Measurements from ENCODE around the gene RALGAPA1.
"Not testable (repeated sequence)": the region's sequence is repeated elsewhere in the genome, so short reads cannot be mapped to it uniquely, and the experiment has no call there.

Gene RALGAPA1

GRCh38 chr14:35626947-35627346 is 182.1 kb downstream of the RALGAPA1 start:
- DNase-seq (ENCODE audit: low spot score) = not testable (repeated sequence)

GRCh38 chr14:35621996-35622395 is 187.1 kb downstream of the RALGAPA1 start:
- DNase-seq (ENCODE audit: low spot score) = not testable (repeated sequence)

GRCh38 chr14:35619998-35620397 is 189.1 kb downstream of the RALGAPA1 start:
- DNase-seq (ENCODE audit: low spot score) = not testable (repeated sequence)

- DNase-seq (ENCODE audit: low spot score) = not testable (repeated sequence)
Measured at GRCh38 chr14:35619461-35619860, 189.6 kb downstream of the RALGAPA1 start.

GRCh38 chr14:35617500-35617899 is 191.6 kb downstream of the RALGAPA1 start:
- no peak for DNase-seq (ENCODE audit: low spot score)

GRCh38 chr14:35607380-35607779 is 201.7 kb downstream of the RALGAPA1 start:
- no peak for DNase-seq (ENCODE audit: low spot score)

- no peak for DNase-seq (ENCODE audit: low spot score)
Measured at GRCh38 chr14:35600253-35600652, 208.8 kb downstream of the RALGAPA1 start.

- no peak for DNase-seq (ENCODE audit: low spot score)
Measured at GRCh38 chr14:35594616-35595015, 214.5 kb downstream of the RALGAPA1 start.

GRCh38 chr14:35587373-35587772 is 221.7 kb downstream of the RALGAPA1 start:
- DNase-seq (ENCODE audit: low spot score) = not testable (repeated sequence)

GRCh38 chr14:35578639-35579038 is 230.5 kb downstream of the RALGAPA1 start:
- no peak for DNase-seq (ENCODE audit: low spot score)

GRCh38 chr14:35578135-35578534 is 231.0 kb downstream of the RALGAPA1 start:
- DNase-seq (ENCODE audit: low spot score) = no peak

GRCh38 chr14:35576856-35577255 is 232.2 kb downstream of the RALGAPA1 start:
- no peak for DNase-seq (ENCODE audit: low spot score)

- DNase-seq (ENCODE audit: low spot score) = no peak
Measured at GRCh38 chr14:35576260-35576659, 232.8 kb downstream of the RALGAPA1 start.

- DNase-seq (ENCODE audit: low spot score) = no peak
Measured at GRCh38 chr14:35573911-35574310, 235.2 kb downstream of the RALGAPA1 start.

GRCh38 chr14:35571598-35571997 is 237.5 kb downstream of the RALGAPA1 start:
- DNase-seq (ENCODE audit: low spot score) = no peak

GRCh38 chr14:35565871-35566464 is 243.1 kb downstream of the RALGAPA1 start:
- no peak for DNase-seq (ENCODE audit: low spot score)

GRCh38 chr14:35558680-35559079 is 250.4 kb downstream of the RALGAPA1 start:
- DNase-seq (ENCODE audit: low spot score) = no peak

- DNase-seq (ENCODE audit: low spot score) = no peak
Measured at GRCh38 chr14:35557221-35557747, 251.8 kb downstream of the RALGAPA1 start.

- no peak for DNase-seq (ENCODE audit: low spot score)
Measured at GRCh38 chr14:35556548-35556947, 252.5 kb downstream of the RALGAPA1 start.

- no peak for DNase-seq (ENCODE audit: low spot score)
Measured at GRCh38 chr14:35553808-35554207, 255.3 kb downstream of the RALGAPA1 start.

GRCh38 chr14:35551081-35551480 is 258.0 kb downstream of the RALGAPA1 start:
- no peak for DNase-seq (ENCODE audit: low spot score)

- no peak for DNase-seq (ENCODE audit: low spot score)
Measured at GRCh38 chr14:35549551-35549950, 259.5 kb downstream of the RALGAPA1 start.

GRCh38 chr14:35543006-35543405 is 266.1 kb downstream of the RALGAPA1 start:
- no peak for DNase-seq (ENCODE audit: low spot score)

GRCh38 chr14:35539969-35540368 is 269.1 kb downstream of the RALGAPA1 start:
- no peak for DNase-seq (ENCODE audit: low spot score)

Measured in hematopoietic multipotent progenitor cell treated with erythropoietin and hydrocortisone succinate and interleukin-3 and kit ligand, for 15 days (in vitro differentiated cells).